Fibroblast of the aortic adventitia (primary cell): Measurements from ENCODE around the gene ADAT1. TPM values are rescaled to one million over a fixed set of nuclear protein-coding genes. Genes with fewer than 3 reads are reported as not detected.
"Not testable (repeated sequence)": the region's sequence is repeated elsewhere in the genome, so short reads cannot be mapped to it uniquely, and the experiment has no call there.

Experiments
- DNase-seq: peaks from one replicate; pipeline ENCODE4 v3.0.0-alpha.2; 2010; ENCODE audit warnings: low read depth
- H3K4me3 ChIP-seq: 2 replicates; pipeline ENCODE4 v1.5.1; 2011; ENCODE audit warnings: low read depth, mild to moderate bottlenecking, control low read depth, low read length, moderate library complexity
- CTCF ChIP-seq: IDR thresholded peaks from 2 replicates; pipeline ENCODE4 v1.5.1; 2011; ENCODE audit warnings: mild to moderate bottlenecking, low read length, control low read depth, inconsistent platforms; ENCODE audit not compliant: insufficient read depth
- total RNA-seq: library from RNA; depleted of rRNA; stranded (reverse); fragments of >200 nt; gene quantifications from 2 replicates; pipeline ENCODE4 v1.2.3, GENCODE V29; 2012; ENCODE audit warnings: low replicate concordance

ADAT1 gene
- total RNA-seq, 1 donor, result 65.1 TPM

- H3K4me3 ChIP-seq, result no peak overlapping the region
- no peak for TF ChIP-seq CTCF
- DNase-seq, result peak; percentile 39
These were observed 8.8 kb downstream of the ADAT1 start for GRCh38 chr16:75614066-75614897.

DNA sequence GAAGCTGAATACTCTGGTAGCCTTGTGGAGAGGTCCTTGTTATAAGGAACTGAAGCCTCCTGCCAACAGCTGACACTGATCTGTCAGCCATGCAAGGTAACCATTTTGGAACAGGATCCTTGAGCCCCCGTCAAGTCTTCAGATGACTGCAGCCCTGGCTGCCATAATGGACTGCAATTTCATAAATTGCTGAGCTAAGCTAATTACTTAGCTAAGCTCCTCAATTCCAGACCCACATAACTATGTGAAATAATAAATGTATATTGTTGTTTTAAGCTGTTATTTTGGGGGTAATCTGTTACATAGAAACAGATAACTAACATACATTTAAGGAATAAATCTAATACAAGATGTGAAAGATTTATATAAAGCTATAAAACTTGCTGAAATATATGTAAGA, 16.6 kb downstream of the ADAT1 start:
- TF ChIP-seq CTCF, result no peak
- no peak for DNase-seq
- H3K4me3 ChIP-seq, result no peak overlapping the region

DNA sequence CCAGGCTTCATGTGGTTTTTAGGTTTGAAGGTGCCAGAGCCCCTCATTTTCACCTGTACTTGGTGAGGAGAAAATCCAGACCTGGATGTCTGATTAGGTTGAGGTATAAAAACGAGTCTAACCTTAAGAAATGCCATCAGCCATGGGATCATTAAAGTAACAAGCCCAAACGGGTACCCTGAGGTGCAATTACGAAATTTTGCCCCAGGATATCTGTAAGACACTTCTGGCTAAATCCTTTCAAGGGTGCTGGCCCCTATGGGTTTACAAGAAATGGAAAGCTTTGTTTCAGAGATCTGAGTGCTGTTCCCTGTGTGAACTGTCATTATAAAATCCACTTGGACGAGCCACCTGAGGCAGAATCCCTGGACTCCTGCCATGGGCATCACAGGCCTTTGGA, 19.8 kb downstream of the ADAT1 start:
- H3K4me3 ChIP-seq, result no peak overlapping the region
- no peak for TF ChIP-seq CTCF
- no peak for DNase-seq

GRCh38 chr16:75599452-75600277, 23.4 kb downstream of the ADAT1 start:
- H3K4me3 ChIP-seq, result no peak overlapping the region
- DNase-seq, result peak; percentile 27
- TF ChIP-seq CTCF, result no peak

DNA sequence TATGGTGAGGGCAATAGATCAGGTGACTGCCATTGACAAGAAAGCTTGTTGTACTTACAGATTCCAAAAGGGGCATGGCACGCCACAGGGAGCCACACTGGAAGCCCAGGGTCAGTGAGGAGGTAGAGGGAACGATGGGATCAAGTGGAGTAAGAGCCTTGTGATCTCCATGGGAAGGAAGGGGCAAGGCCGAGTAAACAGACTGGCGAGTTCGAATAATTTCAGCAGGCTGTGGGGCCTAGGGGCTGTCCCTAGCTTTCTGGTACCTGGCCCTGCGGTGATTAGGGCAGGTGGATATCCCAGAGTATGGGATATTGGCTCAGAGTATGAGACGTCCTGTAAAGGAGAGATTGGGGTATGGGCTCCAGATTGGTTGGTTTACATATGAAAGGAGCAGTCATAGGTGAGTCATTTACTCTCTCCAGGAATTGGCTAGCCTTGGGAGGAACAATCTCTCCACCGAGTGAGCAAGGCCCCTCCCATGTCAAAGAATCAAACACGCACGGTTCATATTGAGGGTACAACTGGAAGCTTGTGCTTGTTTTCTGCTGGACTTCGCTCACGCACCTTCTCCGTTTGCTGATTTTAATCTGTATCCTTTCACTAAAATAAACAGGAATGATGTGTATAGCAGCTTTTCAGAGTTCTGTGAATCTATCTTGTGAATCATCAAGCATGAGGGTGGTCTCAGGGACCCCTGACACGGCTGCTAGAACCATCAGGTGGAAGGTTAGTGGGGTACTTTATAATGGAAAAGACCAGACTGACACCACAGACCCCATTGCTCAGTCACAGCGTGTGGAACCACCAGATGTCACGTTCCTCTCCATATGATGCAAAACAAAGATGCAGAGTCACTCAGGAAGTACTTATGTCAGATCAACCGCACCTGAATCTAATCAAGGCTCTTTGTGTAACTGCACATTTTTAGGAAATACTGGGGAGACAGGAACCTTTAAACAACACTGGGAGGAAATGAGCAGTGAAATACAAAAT, 29.0 kb downstream of the ADAT1 start:
- H3K4me3 ChIP-seq, result no peak overlapping the region
- no peak for TF ChIP-seq CTCF
- DNase-seq, result peak; percentile 47

DNA sequence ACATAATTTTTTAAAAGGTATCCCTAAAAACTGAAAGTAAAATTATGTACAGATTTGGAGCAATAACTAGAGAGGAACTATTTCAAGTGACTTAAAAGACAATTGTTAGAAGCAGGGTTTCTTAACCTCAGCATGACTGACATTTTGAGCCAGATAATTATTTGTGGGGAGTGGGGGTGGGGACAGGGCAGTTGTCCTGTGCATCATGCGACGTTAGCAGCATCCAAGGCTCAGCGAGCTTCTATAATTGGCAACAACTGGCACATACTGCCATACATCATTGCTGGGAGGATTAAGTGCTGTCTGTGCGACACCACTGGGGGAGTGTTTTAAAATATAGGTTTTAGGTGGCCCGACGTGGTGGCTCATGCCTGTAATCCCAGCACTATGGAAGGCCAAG, 29.8 kb downstream of the ADAT1 start:
- DNase-seq, result no peak
- H3K4me3 ChIP-seq, result no peak overlapping the region
- no peak for TF ChIP-seq CTCF

DNA sequence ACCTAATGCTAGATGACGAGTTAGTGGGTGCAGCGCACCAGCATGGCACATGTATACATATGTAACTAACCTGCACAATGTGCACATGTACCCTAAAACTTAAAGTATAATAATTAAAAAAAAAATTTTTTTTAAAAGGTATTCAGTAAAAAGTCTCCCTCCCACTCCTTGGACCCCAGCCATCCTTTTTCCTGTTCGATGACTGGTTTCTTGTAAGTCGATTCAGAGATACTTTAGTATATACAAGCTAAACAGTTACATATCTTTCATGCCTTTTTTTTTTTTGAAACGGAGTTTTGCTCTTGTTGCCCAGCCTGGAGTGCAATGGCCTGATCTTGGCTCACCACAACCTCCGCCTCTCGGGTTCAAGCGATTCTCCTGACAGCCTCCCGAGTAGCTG, 31.2 kb downstream of the ADAT1 start:
- H3K4me3 ChIP-seq, result not testable (repeated sequence)

More for the DNA sequence above, 31.2 kb downstream of the ADAT1 start:
- DNase-seq, result peak; percentile 51
